SK-N-SH (cell line): ENCODE measurements around the gene CCNL1. TPM values are rescaled to one million over a fixed set of nuclear protein-coding genes. Genes with fewer than 3 reads are reported as not detected.

Source experiments
- CTCF ChIA-PET: fragments of 300-600, 350-600 bp; formaldehyde crosslinking; extraction: SDS; loops from one replicate; lab custom pipeline; 2021; lab: Yijun Ruan, JAX
- POLR2A ChIA-PET: fragments of 350-600 bp; sonication (Branson Sonifier 250); formaldehyde crosslinking; extraction: SDS; loops from one replicate; lab custom pipeline; 2020; ENCODE audit warnings: antibody characterized with exemption, inconsistent platforms; lab: Yijun Ruan, JAX
- DNase-seq: peaks from one replicate; pipeline ENCODE4 v3.0.0; 2012
- H2AFZ ChIP-seq: fragments of 200-600 bp; sonication (generic); 2 replicates; pipeline ENCODE4 v1.8.1; 2016; ENCODE audit warnings: antibody characterized with exemption, mild to moderate bottlenecking, low read depth
- H3F3A ChIP-seq: fragments of 200-600 bp; sonication (generic); replicated peaks from 2 replicates; pipeline ENCODE3; 2016; ENCODE audit warnings: antibody characterized with exemption, mild to moderate bottlenecking; ENCODE audit not compliant: insufficient read depth
- H3K27ac ChIP-seq, 2 experiments: fragments of 200-500 bp in 1 of 2; fragments of 200-600 bp in 1 of 2; sonication (Bioruptor generic) in 1 of 2; sonication (generic), shearing (Covaris generic) in 1 of 2; 2 replicates each; pipeline versions ENCODE4 v1.5.1 to v1.6.1; 2014 to 2016; ENCODE audit warnings: low read depth in 2 of 2, inconsistent platforms in 1 of 2, low read length in 1 of 2, mild to moderate bottlenecking in 1 of 2, mixed read lengths in 1 of 2
- H3K27me3 ChIP-seq: fragments of 200-600 bp; sonication (generic), shearing (Covaris generic); 2 replicates; pipeline ENCODE4 v1.6.1; 2016; ENCODE audit warnings: mixed run types; ENCODE audit not compliant: insufficient read depth
- H3K36me3 ChIP-seq, 2 experiments: fragments of 200-500 bp in 1 of 2; fragments of 200-600 bp in 1 of 2; sonication (Bioruptor generic) in 1 of 2; sonication (generic) in 1 of 2; replicated peaks in 1 of 2; 2 replicates each; pipeline versions ENCODE3 to v1.5.1; 2014 to 2016; ENCODE audit warnings: low read length in 1 of 2, mild to moderate bottlenecking in 1 of 2; ENCODE audit not compliant: insufficient read depth in 2 of 2, control insufficient read depth in 1 of 2
- H3K4me1 ChIP-seq, 2 experiments: fragments of 200-500 bp in 1 of 2; fragments of 200-600 bp in 1 of 2; sonication (Bioruptor generic) in 1 of 2; sonication (generic), shearing (Covaris generic) in 1 of 2; 2 replicates each; pipeline versions ENCODE4 v1.5.1 to v1.6.1; 2014 to 2016; ENCODE audit warnings: low read depth in 1 of 2, low read length in 1 of 2, mixed run types in 1 of 2; ENCODE audit not compliant: insufficient read depth in 2 of 2, control insufficient read depth in 1 of 2
- H3K4me2 ChIP-seq: fragments of 200-600 bp; sonication (generic), shearing (Covaris generic); 2 replicates; pipeline ENCODE4 v1.6.1; 2017; ENCODE audit warnings: mixed run types
- H3K4me3 ChIP-seq, 2 experiments: fragments of 200-500 bp in 1 of 2; fragments of 200-600 bp in 1 of 2; sonication (Bioruptor generic) in 1 of 2; sonication (generic), shearing (Covaris generic) in 1 of 2; 2 replicates each; pipeline versions ENCODE4 v1.5.1 to v1.8.1; 2014 to 2016; ENCODE audit warnings: low read depth in 2 of 2, inconsistent platforms in 1 of 2, low read length in 1 of 2, mild to moderate bottlenecking in 1 of 2, mixed read lengths in 1 of 2, moderate library complexity in 1 of 2
- H3K79me2 ChIP-seq: fragments of 200-600 bp; sonication (generic); 2 replicates; pipeline ENCODE4 v1.8.1; 2017; ENCODE audit warnings: mild to moderate bottlenecking; ENCODE audit not compliant: insufficient read depth
- H3K9ac ChIP-seq: fragments of 200-600 bp; sonication (generic); 2 replicates; pipeline ENCODE4 v1.6.1; 2017; ENCODE audit warnings: mixed run types
- H3K9me2 ChIP-seq: fragments of 200-600 bp; sonication (generic); 2 replicates; pipeline ENCODE4 v1.6.1; 2017; ENCODE audit warnings: mixed run types
- H3K9me3 ChIP-seq: fragments of 200-600 bp; sonication (generic); 2 replicates; pipeline ENCODE4 v1.6.1; 2017; ENCODE audit warnings: mixed run types, mild to moderate bottlenecking, moderate library complexity
- H4K20me1 ChIP-seq: fragments of 200-600 bp; sonication (generic); 2 replicates; pipeline ENCODE4 v1.6.1; 2017; ENCODE audit warnings: mild to moderate bottlenecking, mixed run types; ENCODE audit not compliant: insufficient read depth
- CHD2 ChIP-seq: fragments of 150-350 bp; IDR thresholded peaks from 2 replicates; pipeline ENCODE4 v1.6.1; 2018; ENCODE audit warnings: low read length; ENCODE audit not compliant: partially characterized antibody
- CTCF ChIP-seq: fragments of 200-600 bp; sonication (generic); IDR thresholded peaks from 2 replicates; pipeline ENCODE4 v1.6.1; 2017; ENCODE audit warnings: antibody characterized with exemption, mild to moderate bottlenecking, moderate library complexity
- ELF1 ChIP-seq: IDR thresholded peaks from 2 replicates; pipeline ENCODE4 v1.4.0; 2012
- FOXJ3 ChIP-seq: sonication (generic); formaldehyde crosslinking; IDR thresholded peaks from 2 replicates; pipeline ENCODE4 v1.5.1; 2020; ENCODE audit warnings: mild to moderate bottlenecking, missing genetic modification reagents
- GATA2 ChIP-seq: sonication (generic); formaldehyde crosslinking; IDR thresholded peaks from 2 replicates; pipeline ENCODE4 v1.5.0; 2020; ENCODE audit warnings: mild to moderate bottlenecking, missing genetic modification reagents
- MEF2A ChIP-seq: IDR thresholded peaks from 2 replicates; pipeline ENCODE4 v1.4.0; 2012; ENCODE audit warnings: low read depth, borderline replicate concordance
- MXI1 ChIP-seq: IDR thresholded peaks from 2 replicates; pipeline ENCODE4 v1.6.1; 2012; ENCODE audit warnings: mild to moderate bottlenecking, low read depth, low read length, improper control_type of control experiment
- NRF1 ChIP-seq: IDR thresholded peaks from 2 replicates; pipeline ENCODE4 v1.6.1; 2012; ENCODE audit warnings: low read depth, mild to moderate bottlenecking, low read length
- POLR2AphosphoS5 ChIP-seq: IDR thresholded peaks from 2 replicates; pipeline ENCODE4 v1.6.1; 2012; ENCODE audit warnings: low read depth, low read length
- RFX5 ChIP-seq: IDR thresholded peaks from 2 replicates; pipeline ENCODE4 v1.6.1; 2012; ENCODE audit warnings: mild to moderate bottlenecking, improper control_type of control experiment, low read length
- SIN3A ChIP-seq: IDR thresholded peaks from 2 replicates; pipeline ENCODE4 v1.6.1; 2012; ENCODE audit warnings: low read depth, mild to moderate bottlenecking, low read length, moderate library complexity, borderline replicate concordance
- SMC3 ChIP-seq: IDR thresholded peaks from 2 replicates; pipeline ENCODE4 v1.6.1; 2012; ENCODE audit warnings: low read depth, low read length, improper control_type of control experiment
- TEAD4 ChIP-seq: IDR thresholded peaks from 2 replicates; pipeline ENCODE4 v1.4.0; 2012; ENCODE audit warnings: mild to moderate bottlenecking, borderline replicate concordance; ENCODE audit not compliant: insufficient read depth
- USF2 ChIP-seq: fragments of 150-350 bp; IDR thresholded peaks from 2 replicates; pipeline ENCODE4 v1.6.1; 2017; ENCODE audit warnings: antibody characterized with exemption, low read length, low read depth, borderline replicate concordance
- ZBTB33 ChIP-seq: IDR thresholded peaks from 2 replicates; pipeline ENCODE4 v1.4.0; 2012; ENCODE audit warnings: low read depth, borderline replicate concordance
- WGBS: methylation state at CpG from one replicate; pipeline ENCODE4 v1.1.6; 2017; ENCODE audit warnings: low lambda C conversion rate; 5-methylcytosine and 5-hydroxymethylcytosine counted together
- polyA plus RNA-seq, 3 experiments: library from polyadenylated mRNA; depleted of rRNA; stranded (reverse); fragments of >200 nt; gene quantifications; 2 replicates each; pipeline ENCODE4 v1.2.3, GENCODE V29; 2012
- TF ChIP-seq, protein P1 (sequence below): IDR thresholded peaks from 2 replicates; pipeline ENCODE4 v1.4.0; 2012; ENCODE audit warnings: low read depth, borderline replicate concordance
- TF ChIP-seq, protein P2 (sequence below): IDR thresholded peaks from 2 replicates; pipeline ENCODE4 v1.6.1; 2012; ENCODE audit warnings: mild to moderate bottlenecking, low read depth, low read length, moderate library complexity
- TF ChIP-seq, protein P3 (sequence below): fragments of 150-350 bp; IDR thresholded peaks from 2 replicates; pipeline ENCODE4 v1.6.1; 2016; ENCODE audit warnings: mild to moderate bottlenecking, low read depth, low read length
- TF ChIP-seq, protein P4 (sequence below): IDR thresholded peaks from 2 replicates; pipeline ENCODE4 v1.4.0; 2012; ENCODE audit warnings: low read depth

The CCNL1 gene
- polyA plus RNA-seq, 1 of the 3 experiments (the other 2 are of a cell fraction): 99.8 TPM

GRCh38 chr3:157174649-157175498 lies 14.9 kb upstream of the CCNL1 start:
- POLR2A ChIA-PET: interaction anchor here (0.6 to 2.8 kb wide), 9 partner anchors 10 to 234 kb away, joined by 3 to 94 read pairs (median 4); partner anchors contain the start of gene CCNL1
- H4K20me1 ChIP-seq: no peaks in the 10 kb centered on the region
- no peaks in the 10 kb centered on the region for H3K9me2 ChIP-seq
- peaks cover 34% of the 10 kb centered on the region for H3K79me2 ChIP-seq
- CTCF ChIA-PET: interaction anchor here (0.6 to 4.5 kb wide), 7 partner anchors 10 to 37 kb away, joined by 3 to 22 read pairs (median 6); partner anchors contain the start of gene CCNL1
- WGBS: under 1% methylated on average over 51 of the region's 61 CpGs
- peak overlapping the region; percentile 73 to 74 for H3K4me3 ChIP-seq
- H3K27ac ChIP-seq: peak overlapping the region; percentile 98 to 99
- peak overlapping the region; percentile 96 for H3K9ac ChIP-seq
- peak overlapping the region; percentile 83 for H2AFZ ChIP-seq
- peaks cover 0 to 3% of the 10 kb centered on the region in 2 experiments for H3K36me3 ChIP-seq
- H3K9me3 ChIP-seq: no peaks in the 10 kb centered on the region
- H3K4me2 ChIP-seq: peak overlapping the region; percentile 89
- peaks cover 0 to 10% of the 10 kb centered on the region in 2 experiments; a peak in 2 of 4 replicates for H3K4me1 ChIP-seq
- no peaks in the 10 kb centered on the region for H3K27me3 ChIP-seq
- peak; percentile 92 for DNase-seq
- H3F3A ChIP-seq: peaks cover 8% of the 10 kb centered on the region
- TF ChIP-seq MXI1: peak; percentile 94
- TF ChIP-seq ZBTB33: peak; percentile 76
- TF ChIP-seq, protein P1, sequence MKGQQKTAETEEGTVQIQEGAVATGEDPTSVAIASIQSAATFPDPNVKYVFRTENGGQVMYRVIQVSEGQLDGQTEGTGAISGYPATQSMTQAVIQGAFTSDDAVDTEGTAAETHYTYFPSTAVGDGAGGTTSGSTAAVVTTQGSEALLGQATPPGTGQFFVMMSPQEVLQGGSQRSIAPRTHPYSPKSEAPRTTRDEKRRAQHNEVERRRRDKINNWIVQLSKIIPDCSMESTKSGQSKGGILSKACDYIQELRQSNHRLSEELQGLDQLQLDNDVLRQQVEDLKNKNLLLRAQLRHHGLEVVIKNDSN: peak; percentile 18; the same call in 1 of the 2 replicates
- no peak for TF ChIP-seq GATA2 (CRISPR knock-in tag)
- peak; percentile 75; the same call in 1 of the 2 replicates for TF ChIP-seq FOXJ3
- no peak for TF ChIP-seq USF2
- peak; percentile 91 for TF ChIP-seq ELF1
- TF ChIP-seq CTCF: no peak
- TF ChIP-seq SMC3: no peak
- TF ChIP-seq, protein P2, sequence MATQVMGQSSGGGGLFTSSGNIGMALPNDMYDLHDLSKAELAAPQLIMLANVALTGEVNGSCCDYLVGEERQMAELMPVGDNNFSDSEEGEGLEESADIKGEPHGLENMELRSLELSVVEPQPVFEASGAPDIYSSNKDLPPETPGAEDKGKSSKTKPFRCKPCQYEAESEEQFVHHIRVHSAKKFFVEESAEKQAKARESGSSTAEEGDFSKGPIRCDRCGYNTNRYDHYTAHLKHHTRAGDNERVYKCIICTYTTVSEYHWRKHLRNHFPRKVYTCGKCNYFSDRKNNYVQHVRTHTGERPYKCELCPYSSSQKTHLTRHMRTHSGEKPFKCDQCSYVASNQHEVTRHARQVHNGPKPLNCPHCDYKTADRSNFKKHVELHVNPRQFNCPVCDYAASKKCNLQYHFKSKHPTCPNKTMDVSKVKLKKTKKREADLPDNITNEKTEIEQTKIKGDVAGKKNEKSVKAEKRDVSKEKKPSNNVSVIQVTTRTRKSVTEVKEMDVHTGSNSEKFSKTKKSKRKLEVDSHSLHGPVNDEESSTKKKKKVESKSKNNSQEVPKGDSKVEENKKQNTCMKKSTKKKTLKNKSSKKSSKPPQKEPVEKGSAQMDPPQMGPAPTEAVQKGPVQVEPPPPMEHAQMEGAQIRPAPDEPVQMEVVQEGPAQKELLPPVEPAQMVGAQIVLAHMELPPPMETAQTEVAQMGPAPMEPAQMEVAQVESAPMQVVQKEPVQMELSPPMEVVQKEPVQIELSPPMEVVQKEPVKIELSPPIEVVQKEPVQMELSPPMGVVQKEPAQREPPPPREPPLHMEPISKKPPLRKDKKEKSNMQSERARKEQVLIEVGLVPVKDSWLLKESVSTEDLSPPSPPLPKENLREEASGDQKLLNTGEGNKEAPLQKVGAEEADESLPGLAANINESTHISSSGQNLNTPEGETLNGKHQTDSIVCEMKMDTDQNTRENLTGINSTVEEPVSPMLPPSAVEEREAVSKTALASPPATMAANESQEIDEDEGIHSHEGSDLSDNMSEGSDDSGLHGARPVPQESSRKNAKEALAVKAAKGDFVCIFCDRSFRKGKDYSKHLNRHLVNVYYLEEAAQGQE: peak; percentile 25; the same call in 1 of the 2 replicates
- peak; percentile 96 for TF ChIP-seq NRF1
- peak; percentile 32; the same call in 1 of the 2 replicates for TF ChIP-seq MEF2A
- TF ChIP-seq CHD2: peak; percentile 98
- peak; percentile 95 for TF ChIP-seq SIN3A
- TF ChIP-seq RFX5: peak; percentile 35
- peak; percentile 90 for TF ChIP-seq POLR2AphosphoS5
- TF ChIP-seq, protein P3, sequence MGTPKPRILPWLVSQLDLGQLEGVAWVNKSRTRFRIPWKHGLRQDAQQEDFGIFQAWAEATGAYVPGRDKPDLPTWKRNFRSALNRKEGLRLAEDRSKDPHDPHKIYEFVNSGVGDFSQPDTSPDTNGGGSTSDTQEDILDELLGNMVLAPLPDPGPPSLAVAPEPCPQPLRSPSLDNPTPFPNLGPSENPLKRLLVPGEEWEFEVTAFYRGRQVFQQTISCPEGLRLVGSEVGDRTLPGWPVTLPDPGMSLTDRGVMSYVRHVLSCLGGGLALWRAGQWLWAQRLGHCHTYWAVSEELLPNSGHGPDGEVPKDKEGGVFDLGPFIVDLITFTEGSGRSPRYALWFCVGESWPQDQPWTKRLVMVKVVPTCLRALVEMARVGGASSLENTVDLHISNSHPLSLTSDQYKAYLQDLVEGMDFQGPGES: no peak
- TF ChIP-seq, protein P4, sequence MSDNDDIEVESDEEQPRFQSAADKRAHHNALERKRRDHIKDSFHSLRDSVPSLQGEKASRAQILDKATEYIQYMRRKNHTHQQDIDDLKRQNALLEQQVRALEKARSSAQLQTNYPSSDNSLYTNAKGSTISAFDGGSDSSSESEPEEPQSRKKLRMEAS: peak; percentile 97
- no peak for TF ChIP-seq TEAD4
